Endodermal cell (in vitro differentiated cells): ENCODE results near the gene CRYGN. TPM values are rescaled to one million over a fixed set of nuclear protein-coding genes. Genes with fewer than 3 reads are reported as not detected.
A peak's percentile ranks its signal among the peaks of the same experiment; 100 is the strongest.

Experiments used
- DNase-seq: peaks from one replicate; pipeline ENCODE4 v3.0.0-alpha.2; 2017
- H3K27ac ChIP-seq: 2 replicates; pipeline ENCODE4 v1.5.1; 2013; ENCODE audit warnings: mild to moderate bottlenecking, low read depth, low read length, moderate library complexity
- H3K27me3 ChIP-seq: 2 replicates; pipeline ENCODE4 v1.6.1; 2013; ENCODE audit warnings: mild to moderate bottlenecking, low read length, moderate library complexity; ENCODE audit not compliant: insufficient read depth, control insufficient read depth, poor library complexity, severe bottlenecking
- H3K36me3 ChIP-seq: 2 replicates; pipeline ENCODE4 v1.7.0; 2013; ENCODE audit warnings: mild to moderate bottlenecking, low read length, moderate library complexity; ENCODE audit not compliant: control insufficient read depth, insufficient read depth
- H3K4me1 ChIP-seq: one replicate; pipeline ENCODE4 v1.7.0; 2013; ENCODE audit warnings: low read length; ENCODE audit not compliant: control insufficient read depth, insufficient read depth
- H3K4me3 ChIP-seq: 2 replicates; pipeline ENCODE4 v1.5.1; 2013; ENCODE audit warnings: mild to moderate bottlenecking, low read length, moderate library complexity
- H3K9ac ChIP-seq: 2 replicates; pipeline ENCODE4 v1.6.1; 2013; ENCODE audit warnings: mild to moderate bottlenecking, low read length, moderate library complexity; ENCODE audit not compliant: poor library complexity, severe bottlenecking; ENCODE audit errors: extremely low read depth
- H3K9me3 ChIP-seq: 2 replicates; pipeline ENCODE4 v1.6.1; 2013; ENCODE audit warnings: mild to moderate bottlenecking, low read length, moderate library complexity; ENCODE audit not compliant: control insufficient read depth
- H3K27ac Mint-ChIP-seq: 2 replicates; pipeline ENCODE4 v1.8.0; 2020; ENCODE audit warnings: mixed read lengths
- H3K27me3 Mint-ChIP-seq: 2 replicates; pipeline ENCODE4 v1.8.0; 2021; ENCODE audit warnings: mild to moderate bottlenecking, mixed read lengths; ENCODE audit not compliant: insufficient read depth
- H3K36me3 Mint-ChIP-seq: 2 replicates; pipeline ENCODE4 v1.8.0; 2020; ENCODE audit warnings: low read depth, mixed read lengths
- H3K4me1 Mint-ChIP-seq: 2 replicates; pipeline ENCODE4 v1.8.0; 2020; ENCODE audit warnings: mixed read lengths
- H3K4me3 Mint-ChIP-seq: 2 replicates; pipeline ENCODE4 v1.8.0; 2020; ENCODE audit warnings: mild to moderate bottlenecking, moderate library complexity, mixed read lengths
- H3K9me3 Mint-ChIP-seq: 2 replicates; pipeline ENCODE4 v1.8.0; 2020; ENCODE audit warnings: mild to moderate bottlenecking, mixed read lengths
- WGBS, 2 experiments: methylation state at CpG; one replicate each; pipeline versions ENCODE4 v1.1.5 to v1.1.7; 2013; ENCODE audit warnings: missing lambda C conversion rate in 2 of 2, mixed read lengths in 1 of 2; ENCODE audit not compliant: insufficient coverage in 1 of 2, insufficient read length in 1 of 2; 5-methylcytosine and 5-hydroxymethylcytosine counted together
- total RNA-seq, 2 donors: library from RNA; stranded (reverse); fragmentation: NEBNext Ultra II Directional in 1 of 2; extraction: Animal tissue kit (Norgen Biotek cat#: 25700) in 1 of 2; gene quantifications; 2 replicates in 1 of 2; 3 replicates in 1 of 2; pipeline ENCODE4 v1.2.1, GENCODE V29; 2021
- TF ChIP-seq, protein P1 (sequence below): fragments of 200-600 bp; sonication (generic); conservative IDR thresholded peaks from 2 replicates; pipeline ENCODE4 v1.5.0; 2021; ENCODE audit warnings: antibody characterized with exemption, mild to moderate bottlenecking

The CRYGN gene
- total RNA-seq, 2 donors from 2014 or later, result 2.3 to 4.4 TPM

GRCh38 chr7:151422212-151422611, 17.7 kb downstream of the CRYGN start:
- Histone ChIP-seq H3K9ac (peak overlapping the region; percentile 19), H3K27me3 (no peaks in the 10 kb centered on the region), H3K4me1 (peaks cover 26% of the 10 kb centered on the region), H3K4me3 (peak overlapping the region; percentile 39), H3K36me3 (no peaks in the 10 kb centered on the region), H3K9me3 (peaks cover 36% of the 10 kb centered on the region), H3K27ac (no peak overlapping the region)
- no peak for DNase-seq
- Mint-ChIP-seq H3K4me3 (no peak overlapping the region), H3K27me3 (peaks cover 12% of the 10 kb centered on the region), H3K4me1 (peaks cover 44% of the 10 kb centered on the region), H3K36me3 (peaks cover 4% of the 10 kb centered on the region), H3K27ac (peak overlapping the region; percentile 85), H3K9me3 (peaks cover 38% of the 10 kb centered on the region)
- TF ChIP-seq, protein P1, sequence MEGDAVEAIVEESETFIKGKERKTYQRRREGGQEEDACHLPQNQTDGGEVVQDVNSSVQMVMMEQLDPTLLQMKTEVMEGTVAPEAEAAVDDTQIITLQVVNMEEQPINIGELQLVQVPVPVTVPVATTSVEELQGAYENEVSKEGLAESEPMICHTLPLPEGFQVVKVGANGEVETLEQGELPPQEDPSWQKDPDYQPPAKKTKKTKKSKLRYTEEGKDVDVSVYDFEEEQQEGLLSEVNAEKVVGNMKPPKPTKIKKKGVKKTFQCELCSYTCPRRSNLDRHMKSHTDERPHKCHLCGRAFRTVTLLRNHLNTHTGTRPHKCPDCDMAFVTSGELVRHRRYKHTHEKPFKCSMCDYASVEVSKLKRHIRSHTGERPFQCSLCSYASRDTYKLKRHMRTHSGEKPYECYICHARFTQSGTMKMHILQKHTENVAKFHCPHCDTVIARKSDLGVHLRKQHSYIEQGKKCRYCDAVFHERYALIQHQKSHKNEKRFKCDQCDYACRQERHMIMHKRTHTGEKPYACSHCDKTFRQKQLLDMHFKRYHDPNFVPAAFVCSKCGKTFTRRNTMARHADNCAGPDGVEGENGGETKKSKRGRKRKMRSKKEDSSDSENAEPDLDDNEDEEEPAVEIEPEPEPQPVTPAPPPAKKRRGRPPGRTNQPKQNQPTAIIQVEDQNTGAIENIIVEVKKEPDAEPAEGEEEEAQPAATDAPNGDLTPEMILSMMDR, result no peak
- WGBS, 2 experiments, result 89 to 92% methylated on average over 3 to 5 of the region's 5 CpGs

DNA sequence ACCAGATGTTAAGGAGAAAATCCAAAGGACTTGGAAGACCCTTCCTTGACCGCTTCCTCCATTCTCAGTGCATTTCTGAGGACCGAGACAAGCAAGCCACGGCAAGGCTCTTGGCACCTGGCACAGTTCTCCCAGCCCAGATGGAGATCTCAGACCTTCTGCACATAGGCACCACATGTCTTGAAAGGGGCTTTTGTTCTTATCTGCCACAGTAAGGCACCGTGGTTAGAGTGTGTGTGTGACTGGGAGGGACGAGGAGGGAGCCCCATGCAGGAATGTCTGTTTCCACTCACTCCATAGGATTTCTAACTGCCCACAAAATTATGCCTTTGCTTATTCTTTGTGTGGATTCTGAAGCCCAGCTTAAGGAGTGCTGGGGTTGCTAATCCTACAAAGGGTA, 19.8 kb downstream of the CRYGN start:
- DNase-seq, result no peak
- TF ChIP-seq, protein P1, result no peak
- Histone ChIP-seq H3K27me3 (no peaks in the 10 kb centered on the region), H3K27ac (no peak overlapping the region), H3K36me3 (no peaks in the 10 kb centered on the region), H3K4me3 (peak overlapping the region; percentile 45), H3K9ac (no peak overlapping the region), H3K4me1 (peaks cover 18% of the 10 kb centered on the region), H3K9me3 (peaks cover 36% of the 10 kb centered on the region)
- Mint-ChIP-seq H3K4me1 (peaks cover 39% of the 10 kb centered on the region), H3K27ac (no peak overlapping the region), H3K27me3 (peaks cover 19% of the 10 kb centered on the region), H3K36me3 (peaks cover 4% of the 10 kb centered on the region), H3K4me3 (no peak overlapping the region), H3K9me3 (peaks cover 41% of the 10 kb centered on the region)
- 88 to 94% methylated on average over 3 to 5 of the region's 5 CpGs for WGBS, 2 experiments

DNA sequence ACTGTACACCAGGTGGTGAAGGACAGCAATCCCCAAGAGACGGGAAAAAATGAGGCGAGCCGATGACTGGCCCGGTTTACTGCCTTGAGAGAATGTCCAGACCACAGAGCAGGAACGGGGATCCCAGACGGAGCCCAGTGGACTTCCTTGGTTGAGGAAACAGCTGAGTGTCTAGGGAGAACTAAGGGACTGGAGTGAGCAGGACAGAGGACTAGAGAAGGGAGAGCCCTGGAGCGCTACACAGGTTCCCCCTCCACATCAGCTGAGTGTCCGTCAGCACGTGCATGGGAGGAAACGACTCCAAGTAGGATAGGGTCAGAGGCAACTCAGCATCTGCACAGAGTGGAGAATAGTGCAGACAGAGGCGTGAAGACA, 23.0 kb downstream of the CRYGN start:
- Mint-ChIP-seq H3K27me3 (peaks cover 24% of the 10 kb centered on the region), H3K9me3 (peaks cover 36% of the 10 kb centered on the region), H3K4me1 (peaks cover 21% of the 10 kb centered on the region), H3K4me3 (no peak overlapping the region), H3K27ac (no peak overlapping the region), H3K36me3 (peaks cover 18% of the 10 kb centered on the region)
- Histone ChIP-seq H3K27me3 (no peaks in the 10 kb centered on the region), H3K27ac (no peak overlapping the region), H3K9ac (no peak overlapping the region), H3K36me3 (no peaks in the 10 kb centered on the region), H3K9me3 (peaks cover 30% of the 10 kb centered on the region), H3K4me1 (peaks cover under 1% of the 10 kb centered on the region), H3K4me3 (no peak overlapping the region)
- WGBS, 2 experiments, result 87 to 90% methylated on average over 11 of the region's 11 CpGs
- TF ChIP-seq, protein P1, result no peak
- no peak for DNase-seq
